WTC11 (cell line): ENCODE results near the gene AGPAT4. TPM values are rescaled to one million over a fixed set of nuclear protein-coding genes. Genes with fewer than 3 reads are reported as not detected.

Experiments used
- ATAC-seq: fragments of 200-7000 bp; cut with Tn5 transposase; 2 replicates; pipeline ENCODE4 v1.10.0; 2021; ENCODE audit warnings: mild to moderate bottlenecking, moderate library complexity
- CTCF ChIA-PET: fragments of 300-600 bp; sonication (Branson Sonifier 250); formaldehyde crosslinking; loops from one replicate; lab custom pipeline; 2021; ENCODE audit warnings: antibody characterized with exemption; lab: Charles Lee
- POLR2A ChIA-PET: fragments of 350-600 bp; sonication (Branson Sonifier 250); formaldehyde crosslinking; loops from one replicate; lab custom pipeline; 2021; ENCODE audit warnings: antibody characterized with exemption; lab: Charles Lee
- DNase-seq: peaks from one replicate; pipeline ENCODE4 v3.0.0; 2021; ENCODE audit warnings: low spot score
- H3K27ac Mint-ChIP-seq: 2 replicates; pipeline ENCODE4 v1.8.0; 2021; ENCODE audit warnings: mixed read lengths
- H3K27me3 Mint-ChIP-seq: 2 replicates; pipeline ENCODE4 v1.8.0; 2021; ENCODE audit warnings: low read depth, mild to moderate bottlenecking, moderate library complexity, mixed read lengths
- H3K36me3 Mint-ChIP-seq: 2 replicates; pipeline ENCODE4 v1.8.0; 2021; ENCODE audit warnings: mixed read lengths
- H3K4me1 Mint-ChIP-seq: 2 replicates; pipeline ENCODE4 v1.8.0; 2022; ENCODE audit warnings: mixed read lengths
- H3K4me3 Mint-ChIP-seq: 2 replicates; pipeline ENCODE4 v1.8.0; 2021; ENCODE audit warnings: mild to moderate bottlenecking, moderate library complexity, mixed read lengths
- H3K9me3 Mint-ChIP-seq: 2 replicates; pipeline ENCODE4 v1.8.0; 2021; ENCODE audit warnings: mixed read lengths
- CREB1 ChIP-seq: sonication (generic); formaldehyde crosslinking; IDR thresholded peaks from 2 replicates; pipeline ENCODE4 v1.8.0; 2023; ENCODE audit warnings: mild to moderate bottlenecking, missing genetic modification reagents
- CREM ChIP-seq: sonication (generic); formaldehyde crosslinking; IDR thresholded peaks from 2 replicates; pipeline ENCODE4 v1.8.1; 2022; ENCODE audit warnings: mild to moderate bottlenecking, missing genetic modification reagents, moderate library complexity
- ELF4 ChIP-seq: sonication (generic); formaldehyde crosslinking; IDR thresholded peaks from 2 replicates; pipeline ENCODE4 v1.8.1; 2022; ENCODE audit warnings: low read depth, mild to moderate bottlenecking, moderate library complexity, missing genetic modification reagents
- IRF1 ChIP-seq: sonication (generic); formaldehyde crosslinking; IDR thresholded peaks from 2 replicates; pipeline ENCODE4 v1.8.0; 2023; ENCODE audit warnings: missing genetic modification reagents
- KAT7 ChIP-seq: sonication (generic); formaldehyde crosslinking; IDR thresholded peaks from 2 replicates; pipeline ENCODE4 v1.8.1; 2023; ENCODE audit warnings: missing genetic modification reagents, mild to moderate bottlenecking, borderline replicate concordance
- MXD4 ChIP-seq: fragments of 250-450 bp; sonication (Bioruptor Pico); IDR thresholded peaks from 2 replicates; pipeline ENCODE4 v1.8.0; 2021; ENCODE audit warnings: mild to moderate bottlenecking, moderate library complexity, borderline replicate concordance
- PRRX2 ChIP-seq: fragments of 250-450 bp; sonication (Bioruptor Pico); IDR thresholded peaks from 2 replicates; pipeline ENCODE4 v1.8.0; 2021; ENCODE audit warnings: mild to moderate bottlenecking
- SMAD4 ChIP-seq: sonication (generic); formaldehyde crosslinking; IDR thresholded peaks from 2 replicates; pipeline ENCODE4 v1.8.0; 2022; ENCODE audit warnings: mild to moderate bottlenecking, missing genetic modification reagents
- SP1 ChIP-seq: sonication (generic); formaldehyde crosslinking; conservative IDR thresholded peaks from 2 replicates; pipeline ENCODE4 v1.8.1; 2022; ENCODE audit warnings: missing genetic modification reagents
- TEAD4 ChIP-seq: sonication (generic); formaldehyde crosslinking; IDR thresholded peaks from 2 replicates; pipeline ENCODE4 v1.8.0; 2022; ENCODE audit warnings: mild to moderate bottlenecking, missing genetic modification reagents
- USF1 ChIP-seq: sonication (generic); formaldehyde crosslinking; IDR thresholded peaks from 2 replicates; pipeline ENCODE4 v1.8.0; 2022; ENCODE audit warnings: mild to moderate bottlenecking, missing genetic modification reagents
- ZBTB21 ChIP-seq: sonication (generic); formaldehyde crosslinking; IDR thresholded peaks from 2 replicates; pipeline ENCODE4 v1.8.1; 2023; ENCODE audit warnings: mild to moderate bottlenecking, missing genetic modification reagents, borderline replicate concordance
- ZBTB43 ChIP-seq: sonication (generic); formaldehyde crosslinking; IDR thresholded peaks from 2 replicates; pipeline ENCODE4 v1.8.1; 2023; ENCODE audit warnings: mild to moderate bottlenecking, missing genetic modification reagents
- ZNF121 ChIP-seq: sonication (generic); formaldehyde crosslinking; IDR thresholded peaks from 2 replicates; pipeline ENCODE4 v1.8.0; 2023; ENCODE audit warnings: missing genetic modification reagents
- ZNF425 ChIP-seq: fragments of 250-450 bp; sonication (Bioruptor Pico); conservative IDR thresholded peaks from 2 replicates; pipeline ENCODE4 v1.9.0; 2021; ENCODE audit warnings: mild to moderate bottlenecking
- total RNA-seq: library from RNA; stranded (reverse); gene quantifications from 3 replicates; pipeline ENCODE4 v1.2.3, GENCODE V29; 2021
- TF ChIP-seq, protein P1 (sequence below): sonication (generic); formaldehyde crosslinking; IDR thresholded peaks from 2 replicates; pipeline ENCODE4 v1.8.1; 2022; ENCODE audit warnings: missing genetic modification reagents, borderline replicate concordance
- TF ChIP-seq, protein P2 (sequence below): sonication (generic); formaldehyde crosslinking; IDR thresholded peaks from 2 replicates; pipeline ENCODE4 v1.8.0; 2023; ENCODE audit warnings: mild to moderate bottlenecking, missing genetic modification reagents

Gene AGPAT4
- total RNA-seq, 1 experiment from 2014 or later: 19.7 TPM

DNA sequence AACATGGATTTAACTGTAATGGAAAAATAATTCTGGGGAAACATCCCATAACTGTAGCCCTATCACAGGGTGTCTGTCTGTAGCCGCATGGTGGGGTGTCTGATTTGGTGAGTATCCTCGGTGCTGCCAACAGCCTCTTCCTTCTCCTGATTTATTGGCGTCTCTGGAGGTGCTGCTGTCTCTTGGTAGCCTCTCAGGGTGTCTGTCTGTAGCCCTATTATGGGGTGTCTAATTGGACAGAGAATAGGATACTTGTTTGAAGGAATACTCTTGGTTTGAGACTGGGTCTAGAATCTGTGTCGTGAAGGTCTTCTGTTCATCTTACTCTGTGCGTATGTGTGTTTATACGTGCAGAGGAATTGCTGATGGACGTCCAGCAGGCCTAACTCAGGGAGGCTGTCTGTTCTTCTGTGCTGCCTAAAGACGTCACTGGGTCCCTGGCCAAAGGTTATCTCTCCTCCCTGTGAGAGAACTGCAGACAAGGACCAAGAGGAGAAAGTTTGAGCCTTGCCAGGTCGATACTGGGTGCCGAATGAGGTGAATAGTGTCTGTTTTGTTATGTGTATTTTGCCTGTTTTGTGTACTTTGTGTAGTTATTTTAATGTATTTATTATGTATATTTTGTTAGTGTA, 18.9 kb upstream of the AGPAT4 start:
- TF ChIP-seq, protein P1, sequence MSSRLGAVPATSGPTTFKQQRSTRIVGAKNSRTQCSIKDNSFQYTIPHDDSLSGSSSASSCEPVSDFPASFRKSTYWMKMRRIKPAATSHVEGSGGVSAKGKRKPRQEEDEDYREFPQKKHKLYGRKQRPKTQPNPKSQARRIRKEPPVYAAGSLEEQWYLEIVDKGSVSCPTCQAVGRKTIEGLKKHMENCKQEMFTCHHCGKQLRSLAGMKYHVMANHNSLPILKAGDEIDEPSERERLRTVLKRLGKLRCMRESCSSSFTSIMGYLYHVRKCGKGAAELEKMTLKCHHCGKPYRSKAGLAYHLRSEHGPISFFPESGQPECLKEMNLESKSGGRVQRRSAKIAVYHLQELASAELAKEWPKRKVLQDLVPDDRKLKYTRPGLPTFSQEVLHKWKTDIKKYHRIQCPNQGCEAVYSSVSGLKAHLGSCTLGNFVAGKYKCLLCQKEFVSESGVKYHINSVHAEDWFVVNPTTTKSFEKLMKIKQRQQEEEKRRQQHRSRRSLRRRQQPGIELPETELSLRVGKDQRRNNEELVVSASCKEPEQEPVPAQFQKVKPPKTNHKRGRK (CRISPR knock-in tag): no peak
- TF ChIP-seq KAT7 (CRISPR knock-in tag) (no peak), PRRX2 (CRISPR knock-in tag) (no peak), CREM (CRISPR knock-in tag) (no peak), IRF1 (no peak), ZBTB43 (CRISPR knock-in tag) (no peak), ZBTB21 (CRISPR knock-in tag) (no peak), ZNF425 (CRISPR knock-in tag) (no peak), ZNF121 (no peak), TEAD4 (CRISPR knock-in tag) (no peak), ELF4 (CRISPR knock-in tag) (no peak), CREB1 (CRISPR knock-in tag) (no peak), USF1 (CRISPR knock-in tag) (no peak), SP1 (CRISPR knock-in tag) (no peak), SMAD4 (CRISPR knock-in tag) (no peak), MXD4 (CRISPR knock-in tag) (no peak)
- TF ChIP-seq, protein P2, sequence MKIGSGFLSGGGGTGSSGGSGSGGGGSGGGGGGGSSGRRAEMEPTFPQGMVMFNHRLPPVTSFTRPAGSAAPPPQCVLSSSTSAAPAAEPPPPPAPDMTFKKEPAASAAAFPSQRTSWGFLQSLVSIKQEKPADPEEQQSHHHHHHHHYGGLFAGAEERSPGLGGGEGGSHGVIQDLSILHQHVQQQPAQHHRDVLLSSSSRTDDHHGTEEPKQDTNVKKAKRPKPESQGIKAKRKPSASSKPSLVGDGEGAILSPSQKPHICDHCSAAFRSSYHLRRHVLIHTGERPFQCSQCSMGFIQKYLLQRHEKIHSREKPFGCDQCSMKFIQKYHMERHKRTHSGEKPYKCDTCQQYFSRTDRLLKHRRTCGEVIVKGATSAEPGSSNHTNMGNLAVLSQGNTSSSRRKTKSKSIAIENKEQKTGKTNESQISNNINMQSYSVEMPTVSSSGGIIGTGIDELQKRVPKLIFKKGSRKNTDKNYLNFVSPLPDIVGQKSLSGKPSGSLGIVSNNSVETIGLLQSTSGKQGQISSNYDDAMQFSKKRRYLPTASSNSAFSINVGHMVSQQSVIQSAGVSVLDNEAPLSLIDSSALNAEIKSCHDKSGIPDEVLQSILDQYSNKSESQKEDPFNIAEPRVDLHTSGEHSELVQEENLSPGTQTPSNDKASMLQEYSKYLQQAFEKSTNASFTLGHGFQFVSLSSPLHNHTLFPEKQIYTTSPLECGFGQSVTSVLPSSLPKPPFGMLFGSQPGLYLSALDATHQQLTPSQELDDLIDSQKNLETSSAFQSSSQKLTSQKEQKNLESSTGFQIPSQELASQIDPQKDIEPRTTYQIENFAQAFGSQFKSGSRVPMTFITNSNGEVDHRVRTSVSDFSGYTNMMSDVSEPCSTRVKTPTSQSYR: no peak
- ChIA-PET CTCF (interaction anchor here (1.0 to 1.7 kb wide), 2 partner anchors 24 to 78 kb away, joined by 3 to 4 read pairs; no protein-coding TSS in a partner anchor), POLR2A (interaction anchor here (0.9 to 1.0 kb wide), 2 partner anchors 19 kb away, joined by 3 to 5 read pairs; partner anchors contain the start of gene AGPAT4)
- DNase-seq: no peak
- no peak overlapping the region; the same call in 1 of the 2 replicates for H3K27ac Mint-ChIP-seq
- ATAC-seq: peak; percentile 21
- H3K27me3 Mint-ChIP-seq: peaks cover 9% of the 10 kb centered on the region
- peak overlapping the region; percentile 28; the same call in 1 of the 2 replicates for H3K4me3 Mint-ChIP-seq
- peaks cover 35% of the 10 kb centered on the region for H3K9me3 Mint-ChIP-seq
- H3K4me1 Mint-ChIP-seq: peaks cover 32% of the 10 kb centered on the region
- H3K36me3 Mint-ChIP-seq: peaks cover 32% of the 10 kb centered on the region
